ENCODE measurements around the gene GRIK4.

- no peak for TF ChIP-seq CTCF (conservative IDR thresholded peaks at IDR 0.05)
- TF ChIP-seq EZH2 (IDR thresholded peaks at IDR 0.05; ENCODE audit: low read depth): no peak
These were observed 343.4 kb downstream of the GRIK4 start for GRCh38 chr11:120854988-120855387.
